Measurements from ENCODE around the gene CLIP1.

DNA sequence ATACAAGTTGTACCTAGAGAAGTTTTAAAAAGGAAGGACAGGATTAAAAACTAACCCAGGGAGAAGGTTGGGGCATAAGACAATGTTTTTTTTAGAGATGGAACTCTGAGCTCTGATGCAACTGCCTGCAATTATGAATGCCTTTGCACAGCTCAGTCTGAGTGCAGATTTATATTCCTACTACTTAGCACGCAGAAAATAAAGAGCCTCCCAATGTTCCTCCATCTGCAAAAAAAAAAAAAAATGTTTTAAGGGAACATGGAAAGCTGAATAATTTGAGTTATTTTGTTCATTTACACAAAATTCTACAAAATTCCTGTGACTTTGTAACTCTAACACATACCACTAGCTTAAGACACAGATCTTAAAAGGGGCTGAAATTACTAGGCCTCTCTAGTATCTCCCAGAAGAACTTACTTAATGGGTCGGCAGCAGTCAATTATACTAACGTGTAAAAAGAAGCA lies 15.7 kb downstream of the CLIP1 start:
- TF ChIP-seq, protein P1, sequence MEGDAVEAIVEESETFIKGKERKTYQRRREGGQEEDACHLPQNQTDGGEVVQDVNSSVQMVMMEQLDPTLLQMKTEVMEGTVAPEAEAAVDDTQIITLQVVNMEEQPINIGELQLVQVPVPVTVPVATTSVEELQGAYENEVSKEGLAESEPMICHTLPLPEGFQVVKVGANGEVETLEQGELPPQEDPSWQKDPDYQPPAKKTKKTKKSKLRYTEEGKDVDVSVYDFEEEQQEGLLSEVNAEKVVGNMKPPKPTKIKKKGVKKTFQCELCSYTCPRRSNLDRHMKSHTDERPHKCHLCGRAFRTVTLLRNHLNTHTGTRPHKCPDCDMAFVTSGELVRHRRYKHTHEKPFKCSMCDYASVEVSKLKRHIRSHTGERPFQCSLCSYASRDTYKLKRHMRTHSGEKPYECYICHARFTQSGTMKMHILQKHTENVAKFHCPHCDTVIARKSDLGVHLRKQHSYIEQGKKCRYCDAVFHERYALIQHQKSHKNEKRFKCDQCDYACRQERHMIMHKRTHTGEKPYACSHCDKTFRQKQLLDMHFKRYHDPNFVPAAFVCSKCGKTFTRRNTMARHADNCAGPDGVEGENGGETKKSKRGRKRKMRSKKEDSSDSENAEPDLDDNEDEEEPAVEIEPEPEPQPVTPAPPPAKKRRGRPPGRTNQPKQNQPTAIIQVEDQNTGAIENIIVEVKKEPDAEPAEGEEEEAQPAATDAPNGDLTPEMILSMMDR (IDR thresholded peaks at IDR 0.05) = no peak
- TF ChIP-seq EZH2 (IDR thresholded peaks at IDR 0.05) = no peak

Measured in neural progenitor cell (in vitro differentiated cells).